PC-9 (cell line): ENCODE measurements around the gene DSCAM.

ENCODE experiments used
- EZH2 ChIP-seq: fragments of 200-600 bp; sonication (generic); IDR thresholded peaks from 2 replicates; pipeline ENCODE4 v1.8.0; 2017; ENCODE audit warnings: antibody characterized with exemption, low read depth
- TF ChIP-seq, protein P1 (sequence below): fragments of 200-600 bp; sonication (generic); conservative IDR thresholded peaks from 2 replicates; pipeline ENCODE4 v1.6.1; 2017; ENCODE audit warnings: mixed run types, antibody characterized with exemption, mild to moderate bottlenecking, moderate library complexity

GRCh38 chr21:40339050-40339449 lies 507.9 kb downstream of the DSCAM start:
- TF ChIP-seq, protein P1, sequence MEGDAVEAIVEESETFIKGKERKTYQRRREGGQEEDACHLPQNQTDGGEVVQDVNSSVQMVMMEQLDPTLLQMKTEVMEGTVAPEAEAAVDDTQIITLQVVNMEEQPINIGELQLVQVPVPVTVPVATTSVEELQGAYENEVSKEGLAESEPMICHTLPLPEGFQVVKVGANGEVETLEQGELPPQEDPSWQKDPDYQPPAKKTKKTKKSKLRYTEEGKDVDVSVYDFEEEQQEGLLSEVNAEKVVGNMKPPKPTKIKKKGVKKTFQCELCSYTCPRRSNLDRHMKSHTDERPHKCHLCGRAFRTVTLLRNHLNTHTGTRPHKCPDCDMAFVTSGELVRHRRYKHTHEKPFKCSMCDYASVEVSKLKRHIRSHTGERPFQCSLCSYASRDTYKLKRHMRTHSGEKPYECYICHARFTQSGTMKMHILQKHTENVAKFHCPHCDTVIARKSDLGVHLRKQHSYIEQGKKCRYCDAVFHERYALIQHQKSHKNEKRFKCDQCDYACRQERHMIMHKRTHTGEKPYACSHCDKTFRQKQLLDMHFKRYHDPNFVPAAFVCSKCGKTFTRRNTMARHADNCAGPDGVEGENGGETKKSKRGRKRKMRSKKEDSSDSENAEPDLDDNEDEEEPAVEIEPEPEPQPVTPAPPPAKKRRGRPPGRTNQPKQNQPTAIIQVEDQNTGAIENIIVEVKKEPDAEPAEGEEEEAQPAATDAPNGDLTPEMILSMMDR: no peak
- no peak for TF ChIP-seq EZH2
